HUES6 (cell line): ENCODE results near the gene UBE2F.
"Not testable (repeated sequence)": the region's sequence is repeated elsewhere in the genome, so short reads cannot be mapped to it uniquely, and the experiment has no call there.

ENCODE experiments used
- H3K27ac ChIP-seq: 2 replicates; pipeline ENCODE4 v1.7.0; 2013; ENCODE audit warnings: low read depth, mild to moderate bottlenecking, low read length, inconsistent platforms
- H3K27me3 ChIP-seq: 2 replicates; pipeline ENCODE4 v1.6.1; 2013; ENCODE audit warnings: low read length; ENCODE audit not compliant: control insufficient read depth, insufficient read depth
- H3K36me3 ChIP-seq: 2 replicates; pipeline ENCODE4 v1.6.1; 2013; ENCODE audit warnings: low read length; ENCODE audit not compliant: control insufficient read depth, insufficient read depth
- H3K4me1 ChIP-seq: 2 replicates; pipeline ENCODE4 v1.6.1; 2013; ENCODE audit warnings: low read length; ENCODE audit not compliant: control insufficient read depth, insufficient read depth
- H3K4me3 ChIP-seq: 2 replicates; pipeline ENCODE4 v1.5.1; 2013; ENCODE audit warnings: low read depth, low read length
- H3K9ac ChIP-seq: one replicate; pipeline ENCODE4 v1.6.1; 2013; ENCODE audit warnings: mild to moderate bottlenecking, low read length
- H3K9me3 ChIP-seq: 2 replicates; pipeline ENCODE4 v1.6.1; 2013; ENCODE audit warnings: low read depth, low read length; ENCODE audit not compliant: control insufficient read depth, insufficient read depth

The UBE2F gene

DNA sequence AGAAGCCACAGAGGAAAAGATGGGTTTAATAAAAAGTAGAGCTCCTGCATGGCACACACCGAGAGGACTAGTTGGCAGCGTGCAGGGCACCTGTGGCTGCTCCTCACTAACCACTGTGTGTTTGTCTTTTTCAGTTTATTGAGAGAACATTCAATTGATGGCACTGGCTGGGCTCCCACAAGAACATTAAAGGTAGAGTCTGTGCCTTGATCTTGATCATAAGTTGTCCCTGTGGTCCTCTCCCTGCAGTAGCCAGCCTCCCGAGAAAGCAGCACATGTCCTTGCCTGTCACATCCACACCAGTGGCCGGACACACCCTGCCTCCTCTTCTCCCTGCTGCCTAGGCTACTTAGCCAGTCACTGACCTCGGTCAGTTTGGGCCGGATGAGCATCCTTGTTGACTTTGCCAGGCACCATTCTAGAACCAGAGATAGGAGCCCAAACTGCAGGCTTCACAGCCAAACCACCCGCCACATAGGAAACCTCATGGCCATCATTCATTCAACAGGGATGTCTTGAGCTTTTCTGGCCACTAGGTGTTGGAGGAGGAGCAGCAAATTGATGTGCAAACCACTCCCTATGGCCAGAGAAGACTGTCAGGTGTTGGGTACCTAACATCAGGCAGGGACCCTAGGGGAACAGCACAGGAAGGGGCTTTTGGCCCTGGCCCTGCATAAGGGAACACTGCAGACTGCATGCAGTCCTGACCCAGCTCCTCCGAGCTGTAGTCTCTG is 63.8 kb downstream of the UBE2F start:
- H3K4me3 ChIP-seq, result no peak overlapping the region
- peaks cover 46% of the 10 kb centered on the region for H3K36me3 ChIP-seq
- H3K27ac ChIP-seq, result no peak overlapping the region
- peaks cover 10% of the 10 kb centered on the region for H3K4me1 ChIP-seq
- no peaks in the 10 kb centered on the region for H3K9me3 ChIP-seq
- no peaks in the 10 kb centered on the region for H3K27me3 ChIP-seq
- H3K9ac ChIP-seq, result no peak overlapping the region

GRCh38 chr2:238031751-238032150 is 64.9 kb downstream of the UBE2F start:
- Histone ChIP-seq H3K4me3 (no peak overlapping the region), H3K4me1 (peaks cover 10% of the 10 kb centered on the region), H3K36me3 (peaks cover 52% of the 10 kb centered on the region), H3K9ac (no peak overlapping the region), H3K9me3 (no peaks in the 10 kb centered on the region), H3K27ac (no peak overlapping the region), H3K27me3 (no peaks in the 10 kb centered on the region)

GRCh38 chr2:238032755-238033337 is 66.0 kb downstream of the UBE2F start:
- Histone ChIP-seq H3K9me3 (no peaks in the 10 kb centered on the region), H3K27ac (no peak overlapping the region), H3K9ac (no peak overlapping the region), H3K4me1 (peaks cover 5% of the 10 kb centered on the region), H3K36me3 (peaks cover 59% of the 10 kb centered on the region), H3K27me3 (no peaks in the 10 kb centered on the region), H3K4me3 (no peak overlapping the region)

GRCh38 chr2:238033991-238034390 is 67.2 kb downstream of the UBE2F start:
- not testable (repeated sequence) for H3K27ac ChIP-seq, H3K4me1 ChIP-seq, H3K9me3 ChIP-seq, H3K4me3 ChIP-seq, H3K27me3 ChIP-seq, H3K9ac ChIP-seq
- H3K36me3 ChIP-seq, result peaks cover 67% of the 10 kb centered on the region

- Histone ChIP-seq H3K9me3 (no peaks in the 10 kb centered on the region), H3K36me3 (peaks cover 71% of the 10 kb centered on the region), H3K4me3 (no peak overlapping the region), H3K27me3 (no peaks in the 10 kb centered on the region), H3K27ac (no peak overlapping the region), H3K4me1 (no peaks in the 10 kb centered on the region), H3K9ac (no peak overlapping the region)
These were observed 71.4 kb downstream of the UBE2F start for GRCh38 chr2:238038203-238038602.

DNA sequence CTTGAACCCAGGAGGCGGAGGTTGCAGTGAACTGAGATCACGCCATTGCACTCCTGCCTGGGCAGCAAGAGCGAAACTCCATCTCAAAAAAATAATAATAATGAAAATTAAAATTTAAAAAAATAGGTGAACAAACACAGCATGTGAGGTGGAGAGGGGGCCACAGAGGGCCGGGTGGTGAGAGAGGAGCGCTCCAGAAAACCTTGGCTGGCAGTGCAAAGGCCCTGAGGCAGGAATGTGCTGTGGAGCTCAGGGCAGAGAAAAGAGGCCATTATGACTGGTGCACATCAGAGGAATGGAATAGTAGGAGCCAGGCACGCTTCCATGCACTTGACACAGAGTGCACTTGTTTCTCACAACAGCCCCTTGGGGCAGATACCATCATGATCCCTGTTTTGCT is 72.3 kb downstream of the UBE2F start:
- no peak overlapping the region for H3K4me3 ChIP-seq
- H3K27ac ChIP-seq, result no peak overlapping the region
- H3K4me1 ChIP-seq, result no peaks in the 10 kb centered on the region
- H3K9me3 ChIP-seq, result no peaks in the 10 kb centered on the region
- no peak overlapping the region for H3K9ac ChIP-seq
- peaks cover 74% of the 10 kb centered on the region for H3K36me3 ChIP-seq
- H3K27me3 ChIP-seq, result no peaks in the 10 kb centered on the region

DNA sequence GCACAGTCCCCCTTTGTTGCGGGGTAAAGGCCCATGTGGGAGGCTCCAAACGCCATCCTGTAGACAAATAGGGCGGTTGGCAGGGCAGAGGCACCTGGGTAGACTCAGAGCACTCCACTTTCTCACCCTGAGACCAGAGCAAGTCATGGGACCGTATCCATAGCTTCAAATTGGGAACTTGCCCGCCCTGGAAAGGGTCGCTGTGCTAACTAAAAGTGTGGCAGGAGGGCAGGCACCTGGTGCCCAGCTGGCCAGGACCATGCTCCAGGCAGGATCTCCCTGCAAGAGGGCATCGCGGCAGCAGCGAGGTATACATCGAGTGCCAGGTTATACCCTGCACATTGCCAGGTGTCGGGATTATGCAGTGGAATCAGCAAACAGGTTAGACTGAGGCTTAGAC is 73.2 kb downstream of the UBE2F start:
- Histone ChIP-seq H3K36me3 (peaks cover 75% of the 10 kb centered on the region), H3K9me3 (no peaks in the 10 kb centered on the region), H3K27me3 (no peaks in the 10 kb centered on the region), H3K9ac (no peak overlapping the region), H3K4me3 (no peak overlapping the region), H3K27ac (no peak overlapping the region), H3K4me1 (no peaks in the 10 kb centered on the region)

- Histone ChIP-seq H3K9ac (no peak overlapping the region), H3K9me3 (no peaks in the 10 kb centered on the region), H3K4me3 (no peak overlapping the region), H3K4me1 (no peaks in the 10 kb centered on the region), H3K27me3 (no peaks in the 10 kb centered on the region), H3K27ac (no peak overlapping the region), H3K36me3 (peaks cover 73% of the 10 kb centered on the region)
These were observed 74.1 kb downstream of the UBE2F start for GRCh38 chr2:238040918-238041317.

DNA sequence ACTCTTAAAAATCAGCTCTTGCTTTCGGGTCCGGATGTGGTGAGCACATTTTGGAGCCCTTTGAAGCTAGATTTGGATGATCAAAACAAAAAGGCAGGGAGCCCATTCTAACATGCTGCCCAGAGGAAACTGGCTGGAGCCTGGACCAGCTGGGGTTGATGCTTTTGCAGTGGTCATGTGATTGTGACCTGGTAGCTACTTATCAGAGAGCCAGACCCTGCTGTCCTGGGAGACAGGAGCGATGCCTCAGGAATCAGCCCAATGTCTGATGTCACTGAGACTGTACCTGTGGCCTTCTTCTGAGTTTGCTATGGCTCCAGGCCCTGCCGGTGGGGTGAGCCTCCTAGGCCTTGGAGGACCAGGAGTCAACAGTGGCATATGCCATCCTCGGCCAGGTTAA is 75.3 kb downstream of the UBE2F start:
- Histone ChIP-seq H3K9ac (no peak overlapping the region), H3K4me3 (no peak overlapping the region), H3K27me3 (no peaks in the 10 kb centered on the region), H3K27ac (no peak overlapping the region), H3K9me3 (no peaks in the 10 kb centered on the region), H3K36me3 (peaks cover 77% of the 10 kb centered on the region), H3K4me1 (no peaks in the 10 kb centered on the region)

DNA sequence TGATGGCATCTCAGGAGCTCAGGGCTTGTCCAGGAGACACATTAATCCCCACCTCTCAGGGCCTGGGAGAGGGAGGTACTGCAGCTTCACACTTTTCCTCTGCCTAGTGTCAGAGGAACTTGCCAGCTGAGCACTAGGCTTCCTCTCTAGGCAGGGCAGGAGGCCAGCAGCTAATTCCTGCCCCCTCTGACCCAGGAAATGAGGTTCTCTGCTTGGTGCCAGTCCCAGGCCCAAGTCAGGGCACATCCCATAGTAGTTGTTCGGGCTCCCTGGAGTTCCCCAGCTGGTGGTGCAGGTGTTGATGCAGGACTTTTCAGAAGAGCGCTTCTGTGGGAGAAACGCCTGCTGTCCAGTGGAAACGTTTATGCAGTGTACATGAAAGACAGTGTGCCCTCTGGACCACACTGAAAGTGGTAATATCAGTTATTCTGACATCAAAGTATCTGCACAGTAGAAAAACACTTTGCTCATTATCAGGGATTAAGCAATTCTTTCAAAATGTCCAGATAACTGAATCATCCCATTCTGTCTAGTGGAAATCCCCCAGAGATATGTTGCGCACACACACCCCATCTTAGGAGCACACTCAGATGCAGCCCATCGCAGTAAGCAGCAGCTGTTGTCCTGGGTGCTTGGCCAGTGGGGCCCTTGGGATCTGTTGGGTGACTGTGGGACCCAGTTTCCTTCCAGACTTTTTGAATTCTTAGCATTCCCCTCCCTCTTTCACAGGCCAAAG is 76.2 kb downstream of the UBE2F start:
- Histone ChIP-seq H3K9me3 (peaks cover 2% of the 10 kb centered on the region; the same call in 1 of the 2 replicates), H3K36me3 (peaks cover 68% of the 10 kb centered on the region), H3K4me3 (no peak overlapping the region), H3K27ac (no peak overlapping the region), H3K9ac (no peak overlapping the region), H3K27me3 (no peaks in the 10 kb centered on the region), H3K4me1 (no peaks in the 10 kb centered on the region)

DNA sequence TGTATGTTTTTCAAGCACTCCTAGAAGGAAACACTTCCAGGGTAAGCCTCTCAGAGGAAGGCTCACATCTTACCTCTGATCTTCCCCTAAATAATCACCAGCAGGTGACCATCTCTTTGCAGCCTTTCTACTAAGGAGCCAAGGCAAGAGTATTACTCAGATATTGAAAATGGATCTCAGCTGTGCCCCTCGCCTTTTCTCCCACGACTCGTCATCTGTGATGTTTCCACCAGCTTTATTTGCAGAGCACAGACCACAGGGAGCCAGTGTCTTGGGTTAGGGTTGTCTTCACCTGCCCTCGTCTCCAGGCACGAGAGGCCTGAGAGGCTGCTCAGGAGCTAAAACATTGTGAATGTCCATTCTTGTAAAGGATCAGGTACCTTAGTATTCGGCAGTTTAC is 77.0 kb downstream of the UBE2F start:
- H3K27ac ChIP-seq, result no peak overlapping the region
- peaks cover 7% of the 10 kb centered on the region; the same call in 1 of the 2 replicates for H3K9me3 ChIP-seq
- H3K4me1 ChIP-seq, result no peaks in the 10 kb centered on the region
- H3K9ac ChIP-seq, result no peak overlapping the region
- H3K4me3 ChIP-seq, result no peak overlapping the region
- peaks cover 62% of the 10 kb centered on the region for H3K36me3 ChIP-seq
- no peaks in the 10 kb centered on the region for H3K27me3 ChIP-seq
